Hypothalamus (tissue), 51 donors: ENCODE results near the gene C12orf54.
"Not testable (repeated sequence)": the region's sequence is repeated elsewhere in the genome, so short reads cannot be mapped to it uniquely, and the experiment has no call there.

Source experiments
- DNase-seq, 51 donors: peaks; one replicate each; lab custom pipeline; 2025; lab: John Stamatoyannopoulos, UW

The C12orf54 gene

DNA sequence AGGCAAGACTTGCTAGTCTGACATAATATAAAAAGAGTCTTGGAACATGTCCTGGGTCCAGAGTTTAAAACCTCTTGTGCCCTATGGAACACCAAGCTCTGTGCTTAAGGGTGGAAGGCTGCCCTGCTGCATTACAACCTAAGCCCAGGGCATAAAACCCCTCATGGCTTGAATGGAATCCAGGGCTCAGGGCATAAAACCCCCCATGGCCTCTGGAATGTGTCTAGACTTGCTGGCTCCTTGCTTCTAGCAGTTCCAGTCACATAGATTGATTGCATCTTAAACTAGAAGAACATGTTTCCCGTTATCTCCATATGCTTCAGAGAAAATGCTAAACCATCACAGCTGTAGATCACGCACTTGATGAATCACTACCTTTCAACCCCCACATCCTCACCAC lies 24.5 kb downstream of the C12orf54 start:
- DNase-seq, result not testable (repeated sequence)

DNA sequence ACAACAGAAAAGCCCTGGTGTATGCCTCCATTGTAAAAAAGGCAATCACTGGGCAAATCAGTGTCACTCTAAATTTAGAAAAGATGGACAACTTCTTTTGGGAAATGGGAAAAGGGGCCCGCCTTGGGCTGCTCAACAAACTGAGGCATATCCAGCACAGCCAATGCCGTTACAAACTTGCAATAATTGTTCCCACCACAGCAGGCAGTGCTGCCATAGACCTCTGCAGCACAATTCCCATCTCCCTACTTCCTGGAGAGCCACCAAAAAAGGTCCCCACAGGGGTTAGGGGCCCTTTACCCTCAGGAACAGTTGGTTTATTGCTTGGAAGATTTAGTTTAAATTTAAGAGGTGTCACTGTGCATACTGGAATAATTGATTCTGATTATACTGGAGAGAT lies 26.7 kb downstream of the C12orf54 start:
- no peak for DNase-seq

DNA sequence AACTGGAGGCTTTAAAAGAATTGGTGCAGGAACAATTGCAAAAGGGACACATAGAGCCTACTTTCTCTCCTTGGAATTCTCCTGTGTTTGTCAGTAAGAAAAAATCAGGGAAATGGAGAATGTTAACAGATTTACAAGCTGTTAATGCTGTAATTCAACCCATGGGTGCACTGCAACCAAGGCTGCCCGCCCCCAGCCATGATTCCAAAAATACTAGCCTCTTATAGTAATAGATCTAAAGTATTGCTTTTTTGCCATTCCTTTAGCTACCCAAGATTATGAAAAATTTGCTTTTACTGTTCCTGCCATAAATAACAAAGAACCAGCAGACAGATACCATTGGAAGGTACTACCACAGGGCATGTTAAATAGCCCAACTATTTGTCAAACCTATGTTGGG lies 27.8 kb downstream of the C12orf54 start:
- DNase-seq, result no peak

DNA sequence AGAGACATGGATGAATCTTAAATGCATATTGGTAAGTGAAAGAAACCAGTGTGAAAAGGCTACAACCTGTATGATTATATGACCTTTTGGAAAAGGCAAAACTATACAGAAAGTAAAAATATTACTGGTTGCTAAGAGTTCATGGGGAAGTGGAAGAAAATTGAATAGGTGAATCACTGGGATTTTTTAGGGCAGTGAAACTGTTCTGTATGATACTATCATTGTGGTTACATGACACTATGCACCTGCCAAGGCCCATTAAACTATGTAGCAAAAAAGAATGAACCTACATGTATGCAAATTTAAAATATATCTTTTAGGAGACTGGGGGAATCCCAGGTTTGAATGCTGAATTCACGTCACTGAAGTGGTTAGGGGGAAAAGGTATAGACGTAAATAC lies 30.6 kb downstream of the C12orf54 start:
- no peak for DNase-seq

DNA sequence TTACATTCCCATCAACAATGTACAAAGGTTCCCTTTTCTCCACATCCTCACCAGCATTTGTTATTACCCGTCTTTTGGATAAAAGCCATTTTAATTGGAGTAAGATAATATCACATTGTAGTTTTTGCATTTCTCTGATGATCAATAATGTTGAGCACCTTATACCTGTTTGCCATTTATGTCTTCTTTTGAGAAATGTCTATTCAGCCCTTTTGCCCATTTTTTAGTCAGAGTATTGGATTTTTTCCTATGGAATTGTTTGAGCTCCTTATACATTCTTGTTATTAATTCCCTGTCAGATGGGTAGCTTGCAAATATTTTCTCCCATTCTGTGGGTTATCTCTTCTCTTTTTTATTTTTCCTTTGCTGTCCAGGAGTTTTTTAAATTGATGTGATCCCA lies 32.4 kb downstream of the C12orf54 start:
- DNase-seq, result no peak

DNA sequence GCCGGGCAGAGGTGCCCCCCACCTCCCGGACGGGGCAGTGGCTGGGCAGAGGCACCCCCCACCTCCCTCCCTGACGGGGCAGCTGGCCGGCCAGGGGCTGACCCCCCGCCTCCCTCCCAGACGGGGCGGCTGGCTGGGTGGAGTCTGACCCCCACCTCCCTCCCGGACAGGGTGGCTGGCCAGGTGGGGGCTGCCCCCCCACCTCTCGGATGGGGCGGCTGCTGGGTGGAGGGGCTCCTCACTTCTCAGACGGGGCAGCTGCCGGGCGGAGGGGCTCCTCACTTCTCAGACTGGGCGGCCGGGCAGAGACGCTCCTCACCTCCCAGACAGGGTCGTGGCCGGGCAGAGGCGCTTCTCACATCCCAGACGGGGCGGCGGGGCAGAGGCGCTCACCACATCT lies 38.1 kb downstream of the C12orf54 start:
- DNase-seq, result not testable (repeated sequence)

DNA sequence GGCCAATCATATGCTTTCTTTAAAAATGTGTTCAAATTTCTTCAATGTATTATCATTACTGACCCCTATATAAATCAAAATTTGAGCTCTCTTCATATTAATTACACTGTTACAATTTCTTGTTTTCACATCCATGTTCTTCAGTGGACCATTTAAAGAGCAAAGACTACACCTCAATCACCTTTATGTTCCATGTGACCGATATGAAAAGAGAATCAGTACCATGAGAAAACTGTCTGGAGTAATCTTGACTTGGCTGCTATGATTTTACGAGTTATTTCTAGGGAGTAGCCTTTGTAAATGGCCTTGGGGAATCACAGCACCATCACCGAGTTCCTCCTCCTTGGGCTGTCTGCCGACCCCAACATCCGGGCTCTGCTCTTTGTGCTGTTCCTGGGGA lies 43.0 kb downstream of the C12orf54 start, which contains the start of gene OR8S1:
Gene OR8S1, plus strand, starts transcription at position 301 of the 400 bp plus-strand sequence. Its CDS starts 0 bp downstream, at position 301.
- DNase-seq, result no peak

DNA sequence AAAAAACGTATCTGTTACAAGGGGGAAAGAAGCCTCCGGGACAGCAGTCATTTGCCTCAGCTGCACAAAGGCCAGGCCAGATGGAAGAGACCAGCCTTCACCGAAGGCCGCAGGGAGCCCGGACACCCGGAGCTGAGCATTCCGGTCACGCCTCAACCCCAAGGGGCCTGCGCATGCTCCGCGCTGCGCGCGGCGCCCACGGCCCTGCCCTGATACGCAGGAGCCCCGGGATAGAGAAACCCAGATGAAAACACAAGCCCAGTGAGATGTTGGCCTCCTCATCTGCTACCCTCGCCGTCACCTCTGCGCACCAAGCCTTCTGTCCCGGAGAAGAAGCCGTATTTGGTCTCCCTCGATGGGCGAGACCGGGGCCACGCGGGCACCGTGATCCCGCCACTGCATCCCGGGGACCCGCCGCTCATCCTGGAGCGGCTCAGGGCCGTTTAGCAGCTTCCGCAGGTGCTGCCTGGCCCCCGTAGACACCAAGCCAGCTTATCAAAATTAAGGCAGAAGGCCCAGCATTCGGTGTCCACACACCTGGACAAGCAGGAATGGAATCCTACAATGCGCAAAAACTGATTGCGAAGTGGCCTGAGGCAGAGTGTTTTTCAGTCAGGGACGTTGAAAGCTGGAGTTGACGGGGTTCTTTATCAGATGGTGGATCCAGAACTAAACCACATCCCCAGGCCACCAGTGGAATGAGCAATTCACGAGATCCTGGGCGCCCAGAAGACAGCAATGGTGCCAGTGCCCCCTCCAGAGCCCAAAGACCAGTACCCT lies 45.8 kb downstream of the C12orf54 start:
- DNase-seq, result no peak

DNA sequence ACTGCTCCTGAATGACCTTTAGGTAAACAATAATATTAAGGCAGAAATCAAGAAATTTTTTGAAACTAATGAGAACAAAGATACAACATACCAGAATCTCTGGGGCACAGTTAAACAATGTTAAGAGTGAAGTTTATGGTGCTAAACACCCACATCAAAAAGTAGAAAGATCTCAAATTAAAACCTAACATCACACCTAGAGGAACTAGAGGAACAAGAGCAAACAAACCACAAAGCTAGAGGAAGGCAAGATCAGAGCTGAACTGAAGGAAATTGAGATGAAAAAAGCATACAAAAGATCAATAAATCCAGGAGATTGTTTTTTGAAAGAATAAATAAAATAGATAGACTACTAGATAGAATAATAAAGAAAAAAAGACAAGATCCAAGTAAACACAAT lies 50.3 kb downstream of the C12orf54 start:
- DNase-seq, result no peak

DNA sequence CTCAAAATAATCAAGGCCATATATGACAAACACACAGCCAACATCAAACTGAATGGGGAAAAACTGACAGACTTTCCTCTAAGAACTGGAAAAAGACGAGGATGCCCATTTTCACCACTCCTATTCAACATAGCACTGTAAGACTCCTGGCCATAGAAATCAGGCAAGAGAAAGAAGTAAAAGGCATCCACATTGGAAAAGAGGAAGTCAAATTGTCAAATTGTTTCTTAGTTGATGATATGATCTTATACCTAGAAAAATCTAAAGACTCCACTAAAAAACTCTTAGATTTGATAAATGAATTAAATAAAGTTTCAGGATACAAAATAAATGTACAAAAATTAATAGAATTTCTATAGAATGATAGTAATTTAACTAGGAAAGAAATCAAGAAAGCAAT lies 54.3 kb downstream of the C12orf54 start:
- no peak for DNase-seq

DNA sequence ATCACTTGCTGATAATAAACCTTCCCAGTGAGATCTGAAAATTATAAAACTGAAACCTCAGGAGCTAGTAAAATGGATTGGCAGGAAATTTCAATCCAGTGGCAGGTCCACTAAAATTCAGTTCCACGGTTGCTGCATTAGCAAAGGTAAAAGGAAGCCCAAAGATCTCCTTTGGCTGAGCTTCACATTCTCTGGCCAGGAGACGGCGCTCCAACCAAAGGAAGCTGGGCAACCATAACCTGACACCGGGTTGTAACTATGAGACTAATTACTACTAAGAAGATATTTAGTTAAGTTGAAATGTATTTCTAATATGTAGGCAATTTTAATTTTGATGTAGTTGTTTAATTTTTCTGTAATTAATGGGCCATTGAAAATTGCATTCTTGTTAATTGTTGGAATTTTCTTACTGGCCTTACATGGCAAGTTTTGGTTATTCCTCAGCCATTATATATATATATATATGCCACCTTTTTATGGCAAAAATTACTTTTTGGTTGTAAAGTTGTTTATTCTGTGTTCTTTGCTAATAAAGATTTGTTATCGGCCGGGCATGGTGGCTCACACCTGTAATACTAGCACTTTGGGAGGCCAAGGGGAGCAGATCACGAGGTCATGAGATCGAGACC lies 60.1 kb downstream of the C12orf54 start:
- DNase-seq, result peak in 24 of 51 donors; percentile 0 to 70 (median 10)

DNA sequence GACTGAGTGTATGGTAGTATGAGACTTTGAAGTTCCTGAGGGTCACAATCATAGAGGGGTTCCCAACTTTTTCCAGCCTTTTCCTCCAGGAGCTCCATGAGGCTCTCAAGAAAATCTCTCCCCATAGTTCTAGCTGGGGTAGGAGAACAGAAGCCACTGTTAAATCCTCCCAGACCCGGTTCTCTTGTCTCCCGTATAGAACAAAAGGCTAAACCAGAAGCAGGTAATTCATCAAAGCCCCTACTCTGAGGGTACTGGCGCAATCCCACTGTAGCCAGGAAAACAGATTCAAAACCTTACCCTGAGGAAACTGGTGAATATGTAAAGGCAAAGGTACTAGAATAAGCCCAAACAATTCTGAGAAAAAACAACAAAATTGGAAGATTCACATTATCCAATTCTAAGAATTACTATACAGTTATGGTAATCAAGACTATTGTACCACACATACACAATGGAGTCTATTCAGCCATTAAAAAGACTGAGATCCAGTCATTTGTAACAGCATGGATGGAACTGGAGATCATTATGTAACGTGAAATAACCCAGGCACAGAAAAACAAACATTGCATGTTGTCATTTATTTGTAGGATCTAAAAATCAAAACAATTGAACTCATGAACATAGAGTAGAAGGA lies 63.7 kb downstream of the C12orf54 start:
- no peak for DNase-seq
